ENCODE results near the gene ZSCAN16. TPM values are rescaled to one million over a fixed set of nuclear protein-coding genes. Genes with fewer than 3 reads are reported as not detected.

ZSCAN16 gene
- total and polyA plus RNA-seq, 2 experiments from 2014 or later = 4.7 to 12.9 TPM

DNA sequence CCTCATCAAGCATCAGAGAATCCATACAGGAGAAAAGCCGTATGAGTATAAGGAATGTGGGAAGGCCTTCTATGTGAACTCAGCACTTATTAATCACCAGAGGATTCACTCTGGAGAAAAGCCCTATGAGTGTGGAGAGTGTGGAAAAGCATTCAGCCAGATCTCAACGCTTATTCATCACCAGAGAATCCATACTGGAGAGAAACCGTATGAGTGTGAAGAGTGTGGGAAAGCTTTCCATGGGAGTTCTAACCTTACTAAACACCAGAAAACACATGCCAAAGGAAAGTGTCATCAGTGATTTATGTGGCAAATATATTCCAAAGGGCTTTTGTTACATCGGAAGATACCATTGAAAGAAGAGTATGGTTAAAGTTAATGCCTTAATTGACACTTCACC is 42.7 kb downstream of the ZSCAN16 start:
- peaks cover 6% of the 10 kb centered on the region; the same call in 1 of the 2 replicates for H3K9me2 ChIP-seq (ENCODE audit: insufficient read depth)
- Mint-ChIP-seq H3K4me1 (peaks cover 5% of the 10 kb centered on the region; the same call in 2 of the 3 replicates), H3K27ac (no peak overlapping the region), H3K36me3 (ENCODE audit: low read depth) (no peaks in the 10 kb centered on the region), H3K4me3 (no peak overlapping the region), H3K9me3 (no peaks in the 10 kb centered on the region), H3K27me3 (ENCODE audit: insufficient read depth, low read depth, poor library complexity) (no peaks in the 10 kb centered on the region)
- no peaks in the 10 kb centered on the region for H4K20me1 ChIP-seq (replicated peaks; ENCODE audit: insufficient read depth)
- H3K79me2 ChIP-seq (replicated peaks; ENCODE audit: insufficient read depth) = no peaks in the 10 kb centered on the region
- H2AFZ ChIP-seq = no peak overlapping the region
- no peak overlapping the region for H3K4me2 ChIP-seq
- no peaks in the 10 kb centered on the region for H3K4me1 ChIP-seq (ENCODE audit: insufficient read depth)
- no peak for DNase-seq (ENCODE audit: low spot score)
- no peak overlapping the region for H3K4me3 ChIP-seq
- H3F3A ChIP-seq (replicated peaks; ENCODE audit: low read depth) = no peaks in the 10 kb centered on the region
- no peaks in the 10 kb centered on the region for H3K36me3 ChIP-seq (ENCODE audit: insufficient read depth)
- no peak for ATAC-seq
- peaks cover 15% of the 10 kb centered on the region for H3K27me3 ChIP-seq (ENCODE audit: insufficient read depth)
- H3K27ac ChIP-seq (ENCODE audit: low read depth) = no peak overlapping the region
- TF ChIP-seq, protein P1, sequence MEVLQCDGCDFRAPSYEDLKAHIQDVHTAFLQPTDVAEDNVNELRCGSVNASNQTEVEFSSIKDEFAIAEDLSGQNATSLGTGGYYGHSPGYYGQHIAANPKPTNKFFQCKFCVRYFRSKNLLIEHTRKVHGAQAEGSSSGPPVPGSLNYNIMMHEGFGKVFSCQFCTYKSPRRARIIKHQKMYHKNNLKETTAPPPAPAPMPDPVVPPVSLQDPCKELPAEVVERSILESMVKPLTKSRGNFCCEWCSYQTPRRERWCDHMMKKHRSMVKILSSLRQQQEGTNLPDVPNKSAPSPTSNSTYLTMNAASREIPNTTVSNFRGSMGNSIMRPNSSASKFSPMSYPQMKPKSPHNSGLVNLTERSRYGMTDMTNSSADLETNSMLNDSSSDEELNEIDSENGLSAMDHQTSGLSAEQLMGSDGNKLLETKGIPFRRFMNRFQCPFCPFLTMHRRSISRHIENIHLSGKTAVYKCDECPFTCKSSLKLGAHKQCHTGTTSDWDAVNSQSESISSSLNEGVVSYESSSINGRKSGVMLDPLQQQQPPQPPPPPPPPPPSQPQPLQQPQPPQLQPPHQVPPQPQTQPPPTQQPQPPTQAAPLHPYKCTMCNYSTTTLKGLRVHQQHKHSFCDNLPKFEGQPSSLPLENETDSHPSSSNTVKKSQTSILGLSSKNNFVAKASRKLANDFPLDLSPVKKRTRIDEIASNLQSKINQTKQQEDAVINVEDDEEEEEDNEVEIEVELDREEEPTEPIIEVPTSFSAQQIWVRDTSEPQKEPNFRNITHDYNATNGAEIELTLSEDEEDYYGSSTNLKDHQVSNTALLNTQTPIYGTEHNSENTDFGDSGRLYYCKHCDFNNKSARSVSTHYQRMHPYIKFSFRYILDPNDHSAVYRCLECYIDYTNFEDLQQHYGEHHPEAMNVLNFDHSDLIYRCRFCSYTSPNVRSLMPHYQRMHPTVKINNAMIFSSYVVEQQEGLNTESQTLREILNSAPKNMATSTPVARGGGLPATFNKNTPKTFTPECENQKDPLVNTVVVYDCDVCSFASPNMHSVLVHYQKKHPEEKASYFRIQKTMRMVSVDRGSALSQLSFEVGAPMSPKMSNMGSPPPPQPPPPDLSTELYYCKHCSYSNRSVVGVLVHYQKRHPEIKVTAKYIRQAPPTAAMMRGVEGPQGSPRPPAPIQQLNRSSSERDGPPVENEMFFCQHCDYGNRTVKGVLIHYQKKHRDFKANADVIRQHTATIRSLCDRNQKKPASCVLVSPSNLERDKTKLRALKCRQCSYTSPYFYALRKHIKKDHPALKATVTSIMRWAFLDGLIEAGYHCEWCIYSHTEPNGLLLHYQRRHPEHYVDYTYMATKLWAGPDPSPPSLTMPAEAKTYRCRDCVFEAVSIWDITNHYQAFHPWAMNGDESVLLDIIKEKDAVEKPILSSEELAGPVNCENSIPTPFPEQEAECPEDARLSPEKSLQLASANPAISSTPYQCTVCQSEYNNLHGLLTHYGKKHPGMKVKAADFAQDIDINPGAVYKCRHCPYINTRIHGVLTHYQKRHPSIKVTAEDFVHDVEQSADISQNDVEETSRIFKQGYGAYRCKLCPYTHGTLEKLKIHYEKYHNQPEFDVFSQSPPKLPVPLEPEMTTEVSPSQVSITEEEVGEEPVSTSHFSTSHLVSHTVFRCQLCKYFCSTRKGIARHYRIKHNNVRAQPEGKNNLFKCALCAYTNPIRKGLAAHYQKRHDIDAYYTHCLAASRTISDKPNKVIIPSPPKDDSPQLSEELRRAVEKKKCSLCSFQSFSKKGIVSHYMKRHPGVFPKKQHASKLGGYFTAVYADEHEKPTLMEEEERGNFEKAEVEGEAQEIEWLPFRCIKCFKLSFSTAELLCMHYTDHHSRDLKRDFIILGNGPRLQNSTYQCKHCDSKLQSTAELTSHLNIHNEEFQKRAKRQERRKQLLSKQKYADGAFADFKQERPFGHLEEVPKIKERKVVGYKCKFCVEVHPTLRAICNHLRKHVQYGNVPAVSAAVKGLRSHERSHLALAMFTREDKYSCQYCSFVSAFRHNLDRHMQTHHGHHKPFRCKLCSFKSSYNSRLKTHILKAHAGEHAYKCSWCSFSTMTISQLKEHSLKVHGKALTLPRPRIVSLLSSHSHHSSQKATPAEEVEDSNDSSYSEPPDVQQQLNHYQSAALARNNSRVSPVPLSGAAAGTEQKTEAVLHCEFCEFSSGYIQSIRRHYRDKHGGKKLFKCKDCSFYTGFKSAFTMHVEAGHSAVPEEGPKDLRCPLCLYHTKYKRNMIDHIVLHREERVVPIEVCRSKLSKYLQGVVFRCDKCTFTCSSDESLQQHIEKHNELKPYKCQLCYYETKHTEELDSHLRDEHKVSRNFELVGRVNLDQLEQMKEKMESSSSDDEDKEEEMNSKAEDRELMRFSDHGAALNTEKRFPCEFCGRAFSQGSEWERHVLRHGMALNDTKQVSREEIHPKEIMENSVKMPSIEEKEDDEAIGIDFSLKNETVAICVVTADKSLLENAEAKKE (CRISPR knock-in tag; IDR thresholded peaks at IDR 0.05) = no peak
- TF ChIP-seq CREB1 (CRISPR knock-in tag; IDR thresholded peaks at IDR 0.05; ENCODE audit: low read depth) (no peak), STAT1 (IDR thresholded peaks at IDR 0.05; ENCODE audit: unreplicated experiment) (no peak), POLR2AphosphoS5 (IDR thresholded peaks at IDR 0.05; ENCODE audit: low read depth) (no peak), NANOG (IDR thresholded peaks at IDR 0.05; ENCODE audit: borderline replicate concordance) (no peak), EZH2phosphoT487 (IDR thresholded peaks at IDR 0.05; ENCODE audit: unreplicated experiment) (no peak)
- TF ChIP-seq, protein P2, sequence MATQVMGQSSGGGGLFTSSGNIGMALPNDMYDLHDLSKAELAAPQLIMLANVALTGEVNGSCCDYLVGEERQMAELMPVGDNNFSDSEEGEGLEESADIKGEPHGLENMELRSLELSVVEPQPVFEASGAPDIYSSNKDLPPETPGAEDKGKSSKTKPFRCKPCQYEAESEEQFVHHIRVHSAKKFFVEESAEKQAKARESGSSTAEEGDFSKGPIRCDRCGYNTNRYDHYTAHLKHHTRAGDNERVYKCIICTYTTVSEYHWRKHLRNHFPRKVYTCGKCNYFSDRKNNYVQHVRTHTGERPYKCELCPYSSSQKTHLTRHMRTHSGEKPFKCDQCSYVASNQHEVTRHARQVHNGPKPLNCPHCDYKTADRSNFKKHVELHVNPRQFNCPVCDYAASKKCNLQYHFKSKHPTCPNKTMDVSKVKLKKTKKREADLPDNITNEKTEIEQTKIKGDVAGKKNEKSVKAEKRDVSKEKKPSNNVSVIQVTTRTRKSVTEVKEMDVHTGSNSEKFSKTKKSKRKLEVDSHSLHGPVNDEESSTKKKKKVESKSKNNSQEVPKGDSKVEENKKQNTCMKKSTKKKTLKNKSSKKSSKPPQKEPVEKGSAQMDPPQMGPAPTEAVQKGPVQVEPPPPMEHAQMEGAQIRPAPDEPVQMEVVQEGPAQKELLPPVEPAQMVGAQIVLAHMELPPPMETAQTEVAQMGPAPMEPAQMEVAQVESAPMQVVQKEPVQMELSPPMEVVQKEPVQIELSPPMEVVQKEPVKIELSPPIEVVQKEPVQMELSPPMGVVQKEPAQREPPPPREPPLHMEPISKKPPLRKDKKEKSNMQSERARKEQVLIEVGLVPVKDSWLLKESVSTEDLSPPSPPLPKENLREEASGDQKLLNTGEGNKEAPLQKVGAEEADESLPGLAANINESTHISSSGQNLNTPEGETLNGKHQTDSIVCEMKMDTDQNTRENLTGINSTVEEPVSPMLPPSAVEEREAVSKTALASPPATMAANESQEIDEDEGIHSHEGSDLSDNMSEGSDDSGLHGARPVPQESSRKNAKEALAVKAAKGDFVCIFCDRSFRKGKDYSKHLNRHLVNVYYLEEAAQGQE (IDR thresholded peaks at IDR 0.05; ENCODE audit: unreplicated experiment) = no peak
- TF ChIP-seq, protein P3, sequence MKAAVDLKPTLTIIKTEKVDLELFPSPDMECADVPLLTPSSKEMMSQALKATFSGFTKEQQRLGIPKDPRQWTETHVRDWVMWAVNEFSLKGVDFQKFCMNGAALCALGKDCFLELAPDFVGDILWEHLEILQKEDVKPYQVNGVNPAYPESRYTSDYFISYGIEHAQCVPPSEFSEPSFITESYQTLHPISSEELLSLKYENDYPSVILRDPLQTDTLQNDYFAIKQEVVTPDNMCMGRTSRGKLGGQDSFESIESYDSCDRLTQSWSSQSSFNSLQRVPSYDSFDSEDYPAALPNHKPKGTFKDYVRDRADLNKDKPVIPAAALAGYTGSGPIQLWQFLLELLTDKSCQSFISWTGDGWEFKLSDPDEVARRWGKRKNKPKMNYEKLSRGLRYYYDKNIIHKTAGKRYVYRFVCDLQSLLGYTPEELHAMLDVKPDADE (IDR thresholded peaks at IDR 0.05) = no peak
- TF ChIP-seq, protein P4, sequence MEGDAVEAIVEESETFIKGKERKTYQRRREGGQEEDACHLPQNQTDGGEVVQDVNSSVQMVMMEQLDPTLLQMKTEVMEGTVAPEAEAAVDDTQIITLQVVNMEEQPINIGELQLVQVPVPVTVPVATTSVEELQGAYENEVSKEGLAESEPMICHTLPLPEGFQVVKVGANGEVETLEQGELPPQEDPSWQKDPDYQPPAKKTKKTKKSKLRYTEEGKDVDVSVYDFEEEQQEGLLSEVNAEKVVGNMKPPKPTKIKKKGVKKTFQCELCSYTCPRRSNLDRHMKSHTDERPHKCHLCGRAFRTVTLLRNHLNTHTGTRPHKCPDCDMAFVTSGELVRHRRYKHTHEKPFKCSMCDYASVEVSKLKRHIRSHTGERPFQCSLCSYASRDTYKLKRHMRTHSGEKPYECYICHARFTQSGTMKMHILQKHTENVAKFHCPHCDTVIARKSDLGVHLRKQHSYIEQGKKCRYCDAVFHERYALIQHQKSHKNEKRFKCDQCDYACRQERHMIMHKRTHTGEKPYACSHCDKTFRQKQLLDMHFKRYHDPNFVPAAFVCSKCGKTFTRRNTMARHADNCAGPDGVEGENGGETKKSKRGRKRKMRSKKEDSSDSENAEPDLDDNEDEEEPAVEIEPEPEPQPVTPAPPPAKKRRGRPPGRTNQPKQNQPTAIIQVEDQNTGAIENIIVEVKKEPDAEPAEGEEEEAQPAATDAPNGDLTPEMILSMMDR (conservative IDR thresholded peaks at IDR 0.05; ENCODE audit: low read depth in 2 of 2) = no peak
